HepG2 (cell line): Measurements from ENCODE around the gene RICTOR. TPM values are rescaled to one million over a fixed set of nuclear protein-coding genes. Genes with fewer than 3 reads are reported as not detected.
A peak's percentile ranks its signal among the peaks of the same experiment; 100 is the strongest.

Experiments used
- ATAC-seq: fragments of 200-7000 bp; cut with Tn5 transposase; 3 replicates; pipeline ENCODE4 v1.9.1; 2020; ENCODE audit warnings: mild to moderate bottlenecking, moderate library complexity
- BruUV-seq: library from RNA; stranded (reverse); fragments of 400-500 nt; replicated peaks from 2 replicates; lab custom pipeline; 2021; lab: Mats Ljungman, UMichigan
- CTCF ChIA-PET: fragments of 300-600 bp; formaldehyde crosslinking; extraction: SDS; loops from one replicate; lab custom pipeline; 2021; ENCODE audit warnings: low total read pairs, inconsistent platforms, low intra/inter-chr PET ratio; lab: Yijun Ruan, JAX
- POLR2A ChIA-PET: fragments of 350-600 bp; sonication (Branson Sonifier 250); formaldehyde crosslinking; loops from one replicate; lab custom pipeline; 2020; ENCODE audit warnings: antibody characterized with exemption, inconsistent platforms; lab: Yijun Ruan, JAX
- DNase-seq: peaks from one replicate; pipeline ENCODE4 v3.0.0-alpha.2; 2015; ENCODE audit warnings: low spot score
- FAIRE-seq: peaks from 3 replicates; lab custom pipeline; 2011; peaks lifted over from hg19 to GRCh38; lab: Jason Lieb, UNC
- H2AFZ ChIP-seq: one replicate; pipeline ENCODE4 v1.6.1; 2011; ENCODE audit warnings: low read length, inconsistent platforms
- H3K27ac ChIP-seq: fragments of 300-600 bp; 3 replicates; pipeline ENCODE4 v1.8.0; 2011; ENCODE audit warnings: mixed run types, mild to moderate bottlenecking, mixed read lengths, low read length, inconsistent platforms; ENCODE audit not compliant: insufficient read depth; ENCODE audit errors: extremely low read length
- H3K27me3 ChIP-seq, 2 experiments: fragments of 200-600 bp in 1 of 2; 2 replicates in 1 of 2; 3 replicates in 1 of 2; pipeline versions ENCODE4 v1.6.0 to v1.8.0; 2011; ENCODE audit warnings: low read length in 2 of 2, mild to moderate bottlenecking in 2 of 2, moderate library complexity in 2 of 2, inconsistent platforms in 1 of 2; ENCODE audit not compliant: insufficient read depth in 2 of 2, control insufficient read depth in 1 of 2
- H3K36me3 ChIP-seq, 2 experiments: fragments of 200-600 bp in 1 of 2; replicated peaks in 1 of 2; 2 replicates in 1 of 2; 3 replicates in 1 of 2; pipeline versions ENCODE4 v1.5.1 to v1.8.0; 2011; ENCODE audit warnings: low read length in 2 of 2, inconsistent platforms in 1 of 2; ENCODE audit not compliant: insufficient read depth in 2 of 2, control insufficient read depth in 1 of 2
- H3K4me1 ChIP-seq: 2 replicates; pipeline ENCODE4 v1.5.1; 2012; ENCODE audit warnings: low read length, inconsistent platforms; ENCODE audit not compliant: insufficient read depth
- H3K4me2 ChIP-seq: 2 replicates; pipeline ENCODE4 v1.6.0; 2011; ENCODE audit warnings: low read depth, low read length, inconsistent platforms
- H3K4me3 ChIP-seq, 3 experiments: fragments of 200-600 bp in 1 of 3; sonication (generic), shearing (Covaris generic) in 1 of 3; replicated peaks in 1 of 3; 2 replicates each; pipeline ENCODE4 v1.5.1; 2011 to 2016; ENCODE audit warnings: low read length in 3 of 3, inconsistent platforms in 2 of 3, low read depth in 2 of 3, mild to moderate bottlenecking in 2 of 3, control low read depth in 1 of 3, mixed read lengths in 1 of 3; ENCODE audit not compliant: insufficient read depth in 1 of 3
- H3K79me2 ChIP-seq: one replicate; pipeline ENCODE4 v1.6.1; 2011; ENCODE audit warnings: low read length, inconsistent platforms; ENCODE audit not compliant: insufficient read depth
- H3K9ac ChIP-seq: 2 replicates; pipeline ENCODE4 v1.6.0; 2011; ENCODE audit warnings: mild to moderate bottlenecking, low read depth, low read length, inconsistent platforms; ENCODE audit not compliant: insufficient read depth
- H3K9me3 ChIP-seq: 2 replicates; pipeline ENCODE4 v1.5.1; 2012; ENCODE audit warnings: mild to moderate bottlenecking, low read length
- H4K20me1 ChIP-seq: 2 replicates; pipeline ENCODE4 v1.6.0; 2011; ENCODE audit warnings: inconsistent platforms, mild to moderate bottlenecking, low read length, moderate library complexity; ENCODE audit not compliant: insufficient read depth
- CBX1 ChIP-seq: IDR thresholded peaks from one replicate; pipeline ENCODE4 v1.6.1; 2016; ENCODE audit warnings: antibody characterized with exemption, low read depth
- HNRNPH1 ChIP-seq: fragments of 200-400 bp; formaldehyde crosslinking; optimal IDR thresholded peaks from 2 replicates; pipeline ENCODE3; 2017; ENCODE audit warnings: mild to moderate bottlenecking, low read depth, low read length
- IKZF1 ChIP-seq: fragments of 450-650 bp; IDR thresholded peaks from 2 replicates; pipeline ENCODE4 v1.7.1; 2016
- NFIB ChIP-seq: sonication (generic); formaldehyde crosslinking; IDR thresholded peaks from 2 replicates; pipeline ENCODE4 v1.9.0; 2021; ENCODE audit warnings: missing genetic modification reagents, mild to moderate bottlenecking, borderline replicate concordance
- POLR2AphosphoS5 ChIP-seq: IDR thresholded peaks from 2 replicates; pipeline ENCODE4 v1.6.1; 2012; ENCODE audit warnings: low read depth, low read length
- ZC3H13 ChIP-seq: sonication (generic); formaldehyde crosslinking; IDR thresholded peaks from 2 replicates; pipeline ENCODE4 v1.8.1; 2023; ENCODE audit warnings: mild to moderate bottlenecking, missing genetic modification reagents, moderate library complexity
- ZFP62 ChIP-seq: sonication (generic); formaldehyde crosslinking; IDR thresholded peaks from 2 replicates; pipeline ENCODE4 v1.4.0; 2020; ENCODE audit warnings: missing genetic modification reagents
- ZNF124 ChIP-seq: sonication (generic); formaldehyde crosslinking; IDR thresholded peaks from 2 replicates; pipeline ENCODE4 v1.4.0; 2020; ENCODE audit warnings: missing genetic modification reagents
- ZNF264 ChIP-seq: sonication (generic); formaldehyde crosslinking; IDR thresholded peaks from 2 replicates; pipeline ENCODE4 v1.4.0; 2020; ENCODE audit warnings: missing genetic modification reagents
- WGBS: methylation state at CpG from one replicate; pipeline ENCODE4 v1.1.6; 2017; ENCODE audit warnings: low lambda C conversion rate; 5-methylcytosine and 5-hydroxymethylcytosine counted together
- in situ Hi-C: cut with HindIII; loops from 2 replicates; pipeline ENCODE4 v1.10.0; 2017; ENCODE audit warnings: low pct_unique_long_range_greater_than_20kb; ENCODE audit not compliant: extremely low pct_ligation_motif_present
- intact Hi-C: fragments of 100-400 bp; cut with micrococcal nuclease; formaldehyde crosslinking; loops from one replicate; pipeline ENCODE4 v1.10.0; 2022; ENCODE audit not compliant: unreplicated experiment
- polyA plus RNA-seq, 8 experiments: library from polyadenylated mRNA; depleted of rRNA in 3 of 8; stranded (reverse) in 7 of 8; unstranded in 1 of 8; fragments of >200 nt; fragmentation: Illumina TruSeq in 4 of 8; extraction: Trizol in 4 of 8; gene quantifications; 2 replicates each; pipeline versions ENCODE4 v1.2.1 to v1.2.3, GENCODE V29; 2011 to 2016; ENCODE audit warnings: low read depth in 4 of 8, missing spikeins in 1 of 8, mixed read lengths in 1 of 8; ENCODE audit not compliant: insufficient read depth in 1 of 8
- total RNA-seq, 5 experiments: library from RNA; depleted of rRNA; stranded (reverse); fragments of >200 nt; fragmentation: Illumina TruSeq; extraction: Trizol; gene quantifications; 2 replicates each; pipeline ENCODE4 v1.2.3, GENCODE V29; 2016; ENCODE audit warnings: low read depth in 1 of 5
- TF ChIP-seq, protein P1 (sequence below): sonication (generic); formaldehyde crosslinking; IDR thresholded peaks from 2 replicates; pipeline ENCODE4 v1.8.1; 2023; ENCODE audit warnings: mild to moderate bottlenecking, missing genetic modification reagents

The RICTOR gene
- total and polyA plus RNA-seq, 2 of the 13 experiments (the other 11 are each of a cell fraction or from before 2014, with no cell fraction given) = 10.7 to 15.4 TPM

DNA sequence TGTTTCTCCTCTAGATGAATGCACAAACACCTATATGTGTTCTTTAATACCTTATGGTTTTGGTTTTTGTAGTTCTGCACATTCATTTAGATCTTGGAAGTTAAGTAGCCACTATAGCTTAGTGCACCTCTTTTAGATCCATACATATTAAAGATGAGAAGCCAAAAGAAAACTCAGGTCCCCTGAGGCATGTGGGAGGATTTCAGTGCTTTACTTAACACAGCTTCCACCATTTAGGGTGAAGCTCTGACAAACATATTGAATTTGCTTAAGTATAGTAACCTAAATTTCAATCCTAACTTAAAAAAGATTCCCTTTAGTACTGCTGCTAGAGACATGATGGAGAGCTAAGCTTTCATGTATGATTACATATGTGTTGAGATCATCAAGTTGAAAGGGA is 25.6 kb upstream of the RICTOR start:
- H3K27me3 ChIP-seq = no peaks in the 10 kb centered on the region
- peak overlapping the region; percentile 50 for H2AFZ ChIP-seq
- H3K36me3 ChIP-seq = no peaks in the 10 kb centered on the region
- intact Hi-C loops = loop anchor here (10.0 kb wide), 1 partner anchor 255 kb away; the partner anchor contains the start of gene OSMR
- TF ChIP-seq ZNF264 (CRISPR knock-in tag) = no peak
- no peak for TF ChIP-seq ZFP62 (CRISPR knock-in tag)
- no peak for TF ChIP-seq POLR2AphosphoS5
- TF ChIP-seq, protein P1, sequence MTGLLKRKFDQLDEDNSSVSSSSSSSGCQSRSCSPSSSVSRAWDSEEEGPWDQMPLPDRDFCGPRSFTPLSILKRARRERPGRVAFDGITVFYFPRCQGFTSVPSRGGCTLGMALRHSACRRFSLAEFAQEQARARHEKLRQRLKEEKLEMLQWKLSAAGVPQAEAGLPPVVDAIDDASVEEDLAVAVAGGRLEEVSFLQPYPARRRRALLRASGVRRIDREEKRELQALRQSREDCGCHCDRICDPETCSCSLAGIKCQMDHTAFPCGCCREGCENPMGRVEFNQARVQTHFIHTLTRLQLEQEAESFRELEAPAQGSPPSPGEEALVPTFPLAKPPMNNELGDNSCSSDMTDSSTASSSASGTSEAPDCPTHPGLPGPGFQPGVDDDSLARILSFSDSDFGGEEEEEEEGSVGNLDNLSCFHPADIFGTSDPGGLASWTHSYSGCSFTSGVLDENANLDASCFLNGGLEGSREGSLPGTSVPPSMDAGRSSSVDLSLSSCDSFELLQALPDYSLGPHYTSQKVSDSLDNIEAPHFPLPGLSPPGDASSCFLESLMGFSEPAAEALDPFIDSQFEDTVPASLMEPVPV (CRISPR knock-in tag) = no peak
- TF ChIP-seq ZNF124 (CRISPR knock-in tag) = no peak
- TF ChIP-seq HNRNPH1 = no peak
- TF ChIP-seq CBX1 = no peak
- TF ChIP-seq IKZF1 = no peak
- H3K4me3 ChIP-seq = no peak overlapping the region
- peaks cover 49% of the 10 kb centered on the region for H3K4me1 ChIP-seq
- H3K27ac ChIP-seq = no peak overlapping the region
- in situ Hi-C loops = no loop called here
- H3K4me2 ChIP-seq = no peak overlapping the region
- H3K79me2 ChIP-seq = no peaks in the 10 kb centered on the region
- no peak for ATAC-seq
- no peaks in the 10 kb centered on the region for H4K20me1 ChIP-seq
- no peaks in the 10 kb centered on the region for H3K9me3 ChIP-seq
- FAIRE-seq = no peak
- no peak for DNase-seq
- no TSS peak for BruUV-seq
- no peak overlapping the region for H3K9ac ChIP-seq
- ChIA-PET CTCF (no interaction called here), POLR2A (no interaction called here)

DNA sequence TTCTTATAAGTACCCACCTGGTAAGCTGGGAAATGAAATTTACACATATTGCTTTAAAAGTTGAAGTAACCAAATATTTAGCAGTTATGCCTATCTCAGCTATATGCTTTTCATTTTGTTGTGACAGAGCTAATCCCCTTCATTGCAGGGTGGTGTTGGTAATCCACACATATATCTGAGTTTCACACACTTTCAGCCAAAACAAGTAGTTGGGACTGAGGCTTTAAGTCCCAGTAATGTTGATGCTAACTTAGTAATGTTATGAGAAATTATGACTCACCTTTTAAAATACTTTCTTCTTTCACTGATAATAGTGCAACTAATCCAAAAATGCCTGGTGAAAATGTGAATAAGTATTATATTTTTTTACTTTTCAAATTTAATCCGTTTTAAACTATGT is 19.2 kb upstream of the RICTOR start:
- no TSS peak for BruUV-seq
- ChIA-PET CTCF (no interaction called here), POLR2A (no interaction called here)
- FAIRE-seq (no peak), ATAC-seq (no peak), DNase-seq (no peak)
- Histone ChIP-seq H3K27me3 (no peaks in the 10 kb centered on the region), H3K4me1 (peaks cover 12% of the 10 kb centered on the region; the same call in 1 of the 2 replicates), H3K9me3 (peaks cover 6% of the 10 kb centered on the region; the same call in 1 of the 2 replicates), H3K4me2 (no peak overlapping the region), H3K79me2 (no peaks in the 10 kb centered on the region), H3K9ac (no peak overlapping the region), H3K36me3 (no peaks in the 10 kb centered on the region), H3K4me3 (no peak overlapping the region), H3K27ac (no peak overlapping the region), H2AFZ (no peak overlapping the region), H4K20me1 (no peaks in the 10 kb centered on the region)
- WGBS = 31% methylated on average over 1 of the region's 1 CpG
- in situ Hi-C loops (no loop called here), intact Hi-C loops (no loop called here)
- TF ChIP-seq NFIB (CRISPR knock-in tag) (no peak), ZC3H13 (CRISPR knock-in tag) (no peak)
